B cell (primary cell): ENCODE data around the gene INTS3. TPM values are rescaled to one million over a fixed set of nuclear protein-coding genes. Genes with fewer than 3 reads are reported as not detected.

Experiments used
- ATAC-seq: fragments of 200-7000 bp; cut with Tn5 transposase; one replicate; pipeline ENCODE4 v1.10.0; 2021; ENCODE audit warnings: low read depth, mild to moderate bottlenecking, moderate number of reproducible peaks, moderate library complexity
- CTCF ChIA-PET: fragments of 350-600 bp; sonication (Branson Sonifier 250); formaldehyde crosslinking; loops from one replicate; lab custom pipeline; 2021; ENCODE audit warnings: antibody characterized with exemption, inconsistent platforms; lab: Charles Lee
- POLR2A ChIA-PET: fragments of 350-600 bp; sonication (Branson Sonifier 250); formaldehyde crosslinking; loops from one replicate; lab custom pipeline; 2021; ENCODE audit warnings: antibody characterized with exemption; lab: Charles Lee
- DNase-seq: peaks from one replicate; pipeline ENCODE4 v3.0.0; 2013
- H2AFZ ChIP-seq: 2 replicates; pipeline ENCODE4 v1.6.1; 2012; ENCODE audit warnings: mild to moderate bottlenecking, low read depth, low read length; ENCODE audit not compliant: insufficient read depth, poor library complexity, severe bottlenecking
- H3K27ac ChIP-seq, 2 donors: 1 replicate in 1 of 2; 2 replicates in 1 of 2; pipeline ENCODE4 v1.5.1; 2012 to 2013; ENCODE audit warnings: low read length in 2 of 2, mild to moderate bottlenecking in 2 of 2, moderate library complexity in 1 of 2
- H3K27me3 ChIP-seq, 4 experiments: fragments of 200-600 bp in 1 of 4; sonication (generic) in 1 of 4; replicated peaks in 1 of 4; 1 replicate in 2 of 4; 2 replicates in 2 of 4; pipeline versions ENCODE4 v1.6.1 to v1.7.0; 2013 to 2016; ENCODE audit warnings: low read length in 3 of 4, mild to moderate bottlenecking in 2 of 4, mixed read lengths in 1 of 4, moderate library complexity in 1 of 4; ENCODE audit not compliant: insufficient read depth in 4 of 4, control insufficient read depth in 3 of 4; ENCODE audit errors: control extremely low read depth in 1 of 4
- H3K36me3 ChIP-seq, 2 experiments: replicated peaks in 1 of 2; 1 replicate in 1 of 2; 2 replicates in 1 of 2; pipeline versions ENCODE4 v1.6.1 to v1.7.1; 2013; ENCODE audit warnings: low read length in 1 of 2; ENCODE audit not compliant: insufficient read depth in 2 of 2, control insufficient read depth in 1 of 2; ENCODE audit errors: control extremely low read depth in 1 of 2, extremely low read depth in 1 of 2
- H3K4me1 ChIP-seq, 2 donors: fragments of 200-600 bp in 1 of 2; sonication (generic) in 1 of 2; 1 replicate in 1 of 2; 2 replicates in 1 of 2; pipeline versions ENCODE4 v1.5.1 to v1.6.1; 2013 to 2017; ENCODE audit warnings: low read length in 2 of 2; ENCODE audit not compliant: control insufficient read depth in 2 of 2, insufficient read depth in 2 of 2
- H3K4me2 ChIP-seq: replicated peaks from 2 replicates; pipeline ENCODE3; 2012; ENCODE audit warnings: mild to moderate bottlenecking, low read depth, low read length; ENCODE audit not compliant: poor library complexity, severe bottlenecking
- H3K4me3 ChIP-seq, 5 experiments: fragments of 200-600 bp in 1 of 5; sonication (generic) in 1 of 5; 1 replicate in 3 of 5; 2 replicates in 2 of 5; pipeline versions ENCODE4 v1.5.1 to v1.7.0; 2011 to 2016; ENCODE audit warnings: low read length in 4 of 5, mild to moderate bottlenecking in 4 of 5, low read depth in 2 of 5, control low read depth in 1 of 5, moderate library complexity in 1 of 5; ENCODE audit not compliant: insufficient read depth in 1 of 5; ENCODE audit errors: control extremely low read depth in 1 of 5, extremely low read depth in 1 of 5
- H3K79me2 ChIP-seq: fragments of 200-600 bp; sonication (generic); one replicate; pipeline ENCODE4 v1.6.0; 2016; ENCODE audit warnings: low read length; ENCODE audit not compliant: control insufficient read depth, insufficient read depth
- H3K9ac ChIP-seq: fragments of 200-600 bp; sonication (generic); 2 replicates; pipeline ENCODE4 v1.6.1; 2017; ENCODE audit warnings: mild to moderate bottlenecking, low read length, moderate library complexity
- H3K9me3 ChIP-seq, 3 donors: one replicate each; pipeline versions ENCODE4 v1.6.1 to v1.7.1; 2013; ENCODE audit warnings: low read length in 2 of 3; ENCODE audit not compliant: control insufficient read depth in 2 of 3, insufficient read depth in 1 of 3; ENCODE audit errors: control extremely low read depth in 1 of 3
- H4K20me1 ChIP-seq: 2 replicates; pipeline ENCODE4 v1.6.0; 2012; ENCODE audit warnings: mild to moderate bottlenecking, low read length; ENCODE audit not compliant: insufficient read depth, control insufficient read depth, poor library complexity, severe bottlenecking
- H3K27ac Mint-ChIP-seq: one replicate; pipeline ENCODE4 v1.8.0; 2021; ENCODE audit warnings: mixed read lengths
- H3K27me3 Mint-ChIP-seq: one replicate; pipeline ENCODE4 v1.8.0; 2021; ENCODE audit warnings: mixed read lengths
- H3K4me1 Mint-ChIP-seq: one replicate; pipeline ENCODE4 v1.8.0; 2021; ENCODE audit warnings: mixed read lengths
- H3K4me3 Mint-ChIP-seq: one replicate; pipeline ENCODE4 v1.8.0; 2021; ENCODE audit warnings: mixed read lengths
- H3K9me3 Mint-ChIP-seq: one replicate; pipeline ENCODE4 v1.8.0; 2022; ENCODE audit warnings: mixed read lengths; ENCODE audit not compliant: insufficient read depth
- EZH2 ChIP-seq: IDR thresholded peaks from 2 replicates; pipeline ENCODE4 v1.6.1; 2012; ENCODE audit warnings: borderline replicate concordance, low read depth, mild to moderate bottlenecking, moderate library complexity, low read length; ENCODE audit not compliant: insufficient read depth, poor library complexity, severe bottlenecking
- WGBS: methylation state at CpG from one replicate; pipeline ENCODE4 v1.1.5; 2013; ENCODE audit warnings: missing lambda C conversion rate; ENCODE audit not compliant: insufficient coverage; 5-methylcytosine and 5-hydroxymethylcytosine counted together
- intact Hi-C: fragments of 100-400 bp; cut with micrococcal nuclease; formaldehyde crosslinking; loops from one replicate; pipeline ENCODE4 v1.10.0; 2022
- polyA plus RNA-seq: library from polyadenylated mRNA; depleted of rRNA; stranded (reverse); fragments of >200 nt; gene quantifications from 2 replicates; pipeline ENCODE4 v1.2.3, GENCODE V29; 2012
- total RNA-seq, 2 donors: library from RNA; stranded (reverse); fragments of 120-200 nt in 1 of 2; gene quantifications; 1 replicate in 1 of 2; 2 replicates in 1 of 2; pipeline versions ENCODE4 v1.2.3 to v1.2.4, GENCODE V29; 2013 to 2022
- TF ChIP-seq, protein P1 (sequence below): fragments of 200-600 bp; IDR thresholded peaks from one replicate; pipeline ENCODE4 v1.8.0; 2022; ENCODE audit warnings: antibody characterized with exemption, mild to moderate bottlenecking

The INTS3 gene
- total and polyA plus RNA-seq, 2 donors (not counting 1 experiment from before 2014, with no cell fraction given): 69.1 to 84.1 TPM

DNA sequence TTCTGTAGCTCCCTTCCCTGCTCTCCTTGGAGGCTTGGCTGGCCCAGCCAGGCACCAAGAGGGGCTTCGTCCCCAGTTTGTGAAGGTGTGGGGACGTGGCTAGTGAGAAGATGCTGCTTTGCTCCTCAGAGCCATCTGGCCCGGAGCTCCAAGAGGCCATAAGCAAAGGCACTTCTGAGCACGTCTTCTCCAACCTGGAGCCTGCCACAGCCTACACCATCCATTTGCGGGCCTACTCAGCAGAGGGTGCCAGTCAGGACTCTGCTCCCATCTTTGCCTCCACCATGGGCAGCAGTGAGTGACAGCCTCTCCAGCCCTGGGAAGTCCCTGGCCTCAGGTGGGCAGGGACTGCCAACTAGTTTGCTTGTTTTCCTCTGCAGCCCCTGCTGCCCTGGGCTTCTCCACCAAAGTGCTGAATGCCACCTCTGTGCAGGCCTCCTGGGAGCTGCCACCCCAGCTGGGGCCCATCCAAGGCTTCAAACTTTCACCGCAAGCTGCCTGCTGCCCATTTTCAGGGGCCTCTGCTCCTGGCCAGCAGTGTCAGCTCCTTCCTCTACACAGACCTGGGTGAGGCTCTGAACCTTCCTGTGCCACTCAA is 73.3 kb downstream of the INTS3 start:
- H3K4me1 Mint-ChIP-seq: peaks cover 36% of the 10 kb centered on the region
- ATAC-seq: no peak
- H3K27ac Mint-ChIP-seq: no peak overlapping the region
- no peak overlapping the region for H3K4me2 ChIP-seq
- no peaks in the 10 kb centered on the region for H3K27me3 Mint-ChIP-seq
- H3K4me3 Mint-ChIP-seq: no peak overlapping the region
- H3K9me3 Mint-ChIP-seq: no peaks in the 10 kb centered on the region
- peaks cover 18% of the 10 kb centered on the region for H3K79me2 ChIP-seq
- peaks cover 21 to 41% of the 10 kb centered on the region in 2 donors for H3K4me1 ChIP-seq
- H3K9me3 ChIP-seq: no peaks in the 10 kb centered on the region
- H3K27ac ChIP-seq: no peak overlapping the region
- H2AFZ ChIP-seq: no peak overlapping the region
- DNase-seq: no peak
- POLR2A ChIA-PET: no interaction called here
- no peak overlapping the region for H3K9ac ChIP-seq
- H4K20me1 ChIP-seq: no peaks in the 10 kb centered on the region
- TF ChIP-seq, protein P1, sequence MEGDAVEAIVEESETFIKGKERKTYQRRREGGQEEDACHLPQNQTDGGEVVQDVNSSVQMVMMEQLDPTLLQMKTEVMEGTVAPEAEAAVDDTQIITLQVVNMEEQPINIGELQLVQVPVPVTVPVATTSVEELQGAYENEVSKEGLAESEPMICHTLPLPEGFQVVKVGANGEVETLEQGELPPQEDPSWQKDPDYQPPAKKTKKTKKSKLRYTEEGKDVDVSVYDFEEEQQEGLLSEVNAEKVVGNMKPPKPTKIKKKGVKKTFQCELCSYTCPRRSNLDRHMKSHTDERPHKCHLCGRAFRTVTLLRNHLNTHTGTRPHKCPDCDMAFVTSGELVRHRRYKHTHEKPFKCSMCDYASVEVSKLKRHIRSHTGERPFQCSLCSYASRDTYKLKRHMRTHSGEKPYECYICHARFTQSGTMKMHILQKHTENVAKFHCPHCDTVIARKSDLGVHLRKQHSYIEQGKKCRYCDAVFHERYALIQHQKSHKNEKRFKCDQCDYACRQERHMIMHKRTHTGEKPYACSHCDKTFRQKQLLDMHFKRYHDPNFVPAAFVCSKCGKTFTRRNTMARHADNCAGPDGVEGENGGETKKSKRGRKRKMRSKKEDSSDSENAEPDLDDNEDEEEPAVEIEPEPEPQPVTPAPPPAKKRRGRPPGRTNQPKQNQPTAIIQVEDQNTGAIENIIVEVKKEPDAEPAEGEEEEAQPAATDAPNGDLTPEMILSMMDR: no peak
- no peak for TF ChIP-seq EZH2
- 96% methylated on average over 4 of the region's 6 CpGs for WGBS
- no peak overlapping the region for H3K4me3 ChIP-seq
- intact Hi-C loops: no loop called here
- no peaks in the 10 kb centered on the region for H3K27me3 ChIP-seq
- CTCF ChIA-PET: interaction anchor here (0.9 to 5.4 kb wide), 2 partner anchors 145 to 185 kb away, joined by 3 to 39 read pairs; partner anchors contain the start of gene RAB13
- H3K36me3 ChIP-seq: peaks cover 0 to 4% of the 10 kb centered on the region in 2 experiments
